ENCODE results near the gene PDE4B.

DNA sequence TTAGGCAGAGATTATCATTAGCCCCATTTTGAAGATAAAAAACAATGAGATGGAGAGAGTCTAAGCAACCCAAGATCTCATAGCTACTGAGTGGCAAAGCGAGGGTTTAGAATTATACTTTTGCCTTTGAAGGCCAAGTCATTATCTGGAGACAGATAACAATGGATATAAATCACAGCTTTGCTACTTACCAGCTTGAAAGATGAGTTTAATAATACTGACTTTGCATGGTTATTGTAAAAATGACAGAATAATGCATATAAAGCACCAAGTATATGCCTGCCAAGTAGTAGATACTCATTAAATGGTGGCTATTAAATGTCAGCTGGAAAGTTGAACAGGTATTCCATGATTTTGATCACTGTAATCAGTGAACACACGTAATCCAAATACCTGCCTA, 499.6 kb downstream of the PDE4B start:
- TF ChIP-seq, protein P1, sequence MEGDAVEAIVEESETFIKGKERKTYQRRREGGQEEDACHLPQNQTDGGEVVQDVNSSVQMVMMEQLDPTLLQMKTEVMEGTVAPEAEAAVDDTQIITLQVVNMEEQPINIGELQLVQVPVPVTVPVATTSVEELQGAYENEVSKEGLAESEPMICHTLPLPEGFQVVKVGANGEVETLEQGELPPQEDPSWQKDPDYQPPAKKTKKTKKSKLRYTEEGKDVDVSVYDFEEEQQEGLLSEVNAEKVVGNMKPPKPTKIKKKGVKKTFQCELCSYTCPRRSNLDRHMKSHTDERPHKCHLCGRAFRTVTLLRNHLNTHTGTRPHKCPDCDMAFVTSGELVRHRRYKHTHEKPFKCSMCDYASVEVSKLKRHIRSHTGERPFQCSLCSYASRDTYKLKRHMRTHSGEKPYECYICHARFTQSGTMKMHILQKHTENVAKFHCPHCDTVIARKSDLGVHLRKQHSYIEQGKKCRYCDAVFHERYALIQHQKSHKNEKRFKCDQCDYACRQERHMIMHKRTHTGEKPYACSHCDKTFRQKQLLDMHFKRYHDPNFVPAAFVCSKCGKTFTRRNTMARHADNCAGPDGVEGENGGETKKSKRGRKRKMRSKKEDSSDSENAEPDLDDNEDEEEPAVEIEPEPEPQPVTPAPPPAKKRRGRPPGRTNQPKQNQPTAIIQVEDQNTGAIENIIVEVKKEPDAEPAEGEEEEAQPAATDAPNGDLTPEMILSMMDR (IDR thresholded peaks at IDR 0.05; ENCODE audit: insufficient read depth, low read depth, low read length) = no peak
- TF ChIP-seq EZH2 (IDR thresholded peaks at IDR 0.05; ENCODE audit: insufficient read depth, low read length) = no peak
